ENCODE results near the gene SCN1A. TPM values are rescaled to one million over a fixed set of nuclear protein-coding genes. Genes with fewer than 3 reads are reported as not detected.

Gene SCN1A
- total and polyA plus RNA-seq, 2 of the 8 experiments (the other 6 are each of a cell fraction or from before 2014, with no cell fraction given): 0.18 to 1.9 TPM

DNA sequence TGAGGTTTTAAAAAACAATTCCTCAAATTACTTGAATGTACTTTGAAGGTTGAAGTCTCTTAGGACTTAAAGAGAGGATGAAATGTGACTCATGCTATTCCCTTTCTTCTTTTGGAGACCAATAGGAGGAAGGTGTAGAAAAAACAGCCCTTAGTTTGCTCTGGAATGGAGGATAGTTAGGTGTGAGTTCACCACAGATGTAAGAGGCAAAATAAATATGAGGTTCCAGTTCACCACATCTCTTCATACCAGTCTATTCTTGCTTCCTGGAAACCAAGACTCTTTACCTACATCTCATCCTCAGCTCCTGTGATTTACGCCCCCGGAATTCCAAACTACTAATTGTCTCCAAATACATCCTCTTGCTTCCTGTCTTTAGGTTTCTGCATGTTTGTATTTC, 96.8 kb downstream of the SCN1A start:
- Histone ChIP-seq H3K14ac (ENCODE audit: insufficient read length) (no peak overlapping the region), H2AK5ac (ENCODE audit: low read depth, low read length) (no peak overlapping the region), H3K18ac (ENCODE audit: extremely low read depth, low read length) (no peak overlapping the region), H3K4me1 (replicated peaks in 1 of 4; ENCODE audit: control insufficient read depth in 3 of 4, insufficient read depth in 4 of 4, low read length in 3 of 4) (no peaks in the 10 kb centered on the region; a peak in 1 of 7 replicates), H4K20me1 (replicated peaks in 1 of 2; ENCODE audit: control insufficient read depth in 1 of 2, insufficient read depth in 2 of 2, low read length in 2 of 2) (no peaks in the 10 kb centered on the region), H3K56ac (replicated peaks; ENCODE audit: insufficient read length, low read depth, low read length) (no peak overlapping the region), H3K36me3 (ENCODE audit: control insufficient read depth in 2 of 4, insufficient read depth in 4 of 4, low read length in 3 of 4) (no peaks in the 10 kb centered on the region), H3K23ac (ENCODE audit: insufficient read length) (no peak overlapping the region), H2BK15ac (ENCODE audit: low read length) (no peak overlapping the region), H4K8ac (ENCODE audit: extremely low read depth, insufficient read depth, low read length) (no peak overlapping the region), H2BK5ac (ENCODE audit: low read depth, low read length) (no peak overlapping the region), H4K5ac (ENCODE audit: insufficient read length, low read depth, low read length) (no peak overlapping the region), H3K9ac (replicated peaks in 1 of 4; ENCODE audit: extremely low read depth in 1 of 4, low read depth in 3 of 4, low read length in 3 of 4) (no peak overlapping the region), H3K4me3 (ENCODE audit: extremely low read depth in 1 of 4, insufficient read depth in 2 of 4, low read depth in 3 of 4, low read length in 4 of 4) (no peak overlapping the region), H3K79me1 (ENCODE audit: low read depth, low read length) (no peaks in the 10 kb centered on the region), H3K27ac (ENCODE audit: low read depth, low read length) (no peak overlapping the region), H2AFZ (ENCODE audit: low read length) (no peak overlapping the region), H3K9me3 (ENCODE audit: insufficient read depth in 2 of 2, low read depth in 1 of 2, low read length in 1 of 2) (no peaks in the 10 kb centered on the region), H3K79me2 (ENCODE audit: control insufficient read depth in 1 of 2, insufficient read depth in 2 of 2, low read length in 2 of 2) (no peaks in the 10 kb centered on the region), H3K4ac (replicated peaks; ENCODE audit: insufficient read length, low read depth, low read length) (no peak overlapping the region), H2BK20ac (ENCODE audit: low read length) (no peak overlapping the region), H3K23me2 (ENCODE audit: low read depth, low read length) (no peaks in the 10 kb centered on the region), H4K91ac (replicated peaks; ENCODE audit: insufficient read length, low read length) (no peak overlapping the region), H2BK12ac (ENCODE audit: low read depth, low read length) (no peak overlapping the region), H3K4me2 (ENCODE audit: insufficient read depth in 1 of 2, low read depth in 2 of 2, low read length in 2 of 2) (no peak overlapping the region), H3K27me3 (replicated peaks in 1 of 4; ENCODE audit: control insufficient read depth in 3 of 4, extremely low read depth in 1 of 4, insufficient read depth in 3 of 4, low read length in 3 of 4) (no peaks in the 10 kb centered on the region), H2BK120ac (replicated peaks; ENCODE audit: low read depth, low read length) (no peak overlapping the region)
- FAIRE-seq (no peak), DNase-seq (ENCODE audit: low read depth in 1 of 2, low spot score in 2 of 2) (no peak)
- no peak for TF ChIP-seq SIX5 (IDR thresholded peaks at IDR 0.05; ENCODE audit: low read depth, low read length)
- TF ChIP-seq, protein P1, sequence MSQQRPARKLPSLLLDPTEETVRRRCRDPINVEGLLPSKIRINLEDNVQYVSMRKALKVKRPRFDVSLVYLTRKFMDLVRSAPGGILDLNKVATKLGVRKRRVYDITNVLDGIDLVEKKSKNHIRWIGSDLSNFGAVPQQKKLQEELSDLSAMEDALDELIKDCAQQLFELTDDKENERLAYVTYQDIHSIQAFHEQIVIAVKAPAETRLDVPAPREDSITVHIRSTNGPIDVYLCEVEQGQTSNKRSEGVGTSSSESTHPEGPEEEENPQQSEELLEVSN (IDR thresholded peaks at IDR 0.05): no peak
- TF ChIP-seq EGR1 (IDR thresholded peaks at IDR 0.05; ENCODE audit: borderline replicate concordance, low read depth, low read length): peak; percentile 82
- no peak for TF ChIP-seq YY1 (IDR thresholded peaks at IDR 0.05; ENCODE audit: low read depth, low read length)
- 98% methylated on average over 2 of the region's 2 CpGs; no CpG with 5 or more reads in 1 of the 2 experiments for WGBS, 2 experiments (ENCODE audit: extremely low coverage in 1 of 2, insufficient coverage in 1 of 2, insufficient read length in 1 of 2, insufficient replicate concordance in 2 of 2, low coverage in 1 of 2, low lambda C conversion rate in 2 of 2, missing lambda C conversion rate in 1 of 2)
- ChIA-PET CTCF (ENCODE audit: partially characterized antibody) (interaction anchor here (0.8 to 1.2 kb wide), 3 partner anchors 26 to 97 kb away, joined by 3 to 5 read pairs (median 3); partner anchors contain the start of gene SCN1A), POLR2A (ENCODE audit: partially characterized antibody) (no interaction called here)
